ENCODE data around the gene AKNA.

DNA sequence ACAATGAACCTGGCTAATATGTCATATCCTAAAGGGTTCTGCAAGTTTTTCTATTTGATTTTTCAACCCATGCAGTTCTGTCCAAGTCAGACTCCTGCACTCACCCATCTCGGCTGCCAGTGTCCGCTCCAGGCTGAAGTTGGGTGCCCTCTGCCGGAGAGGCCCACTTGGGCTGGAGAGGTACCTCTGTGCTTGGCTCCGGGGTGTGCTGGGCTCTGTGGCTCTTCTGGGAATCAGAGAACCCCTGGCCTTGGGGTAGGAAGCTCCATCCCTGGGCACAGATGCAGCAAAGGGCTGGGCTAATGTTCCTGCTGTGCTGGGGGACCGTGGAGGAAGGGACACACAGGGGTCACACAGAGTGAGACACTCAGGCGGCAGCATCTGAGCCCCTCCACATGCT, 32.0 kb downstream of the AKNA start:
- TF ChIP-seq, protein P1, sequence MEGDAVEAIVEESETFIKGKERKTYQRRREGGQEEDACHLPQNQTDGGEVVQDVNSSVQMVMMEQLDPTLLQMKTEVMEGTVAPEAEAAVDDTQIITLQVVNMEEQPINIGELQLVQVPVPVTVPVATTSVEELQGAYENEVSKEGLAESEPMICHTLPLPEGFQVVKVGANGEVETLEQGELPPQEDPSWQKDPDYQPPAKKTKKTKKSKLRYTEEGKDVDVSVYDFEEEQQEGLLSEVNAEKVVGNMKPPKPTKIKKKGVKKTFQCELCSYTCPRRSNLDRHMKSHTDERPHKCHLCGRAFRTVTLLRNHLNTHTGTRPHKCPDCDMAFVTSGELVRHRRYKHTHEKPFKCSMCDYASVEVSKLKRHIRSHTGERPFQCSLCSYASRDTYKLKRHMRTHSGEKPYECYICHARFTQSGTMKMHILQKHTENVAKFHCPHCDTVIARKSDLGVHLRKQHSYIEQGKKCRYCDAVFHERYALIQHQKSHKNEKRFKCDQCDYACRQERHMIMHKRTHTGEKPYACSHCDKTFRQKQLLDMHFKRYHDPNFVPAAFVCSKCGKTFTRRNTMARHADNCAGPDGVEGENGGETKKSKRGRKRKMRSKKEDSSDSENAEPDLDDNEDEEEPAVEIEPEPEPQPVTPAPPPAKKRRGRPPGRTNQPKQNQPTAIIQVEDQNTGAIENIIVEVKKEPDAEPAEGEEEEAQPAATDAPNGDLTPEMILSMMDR (IDR thresholded peaks at IDR 0.05): no peak
- no peak for TF ChIP-seq POLR2A (IDR thresholded peaks at IDR 0.05)
